HG02571 (cell line): ENCODE results near the gene TMTC1.
"Not testable (repeated sequence)": the region's sequence is repeated elsewhere in the genome, so short reads cannot be mapped to it uniquely, and the experiment has no call there.

Experiments used
- ATAC-seq: cut with Tn5 transposase; IDR thresholded peaks from one replicate; pipeline ENCODE4 v1.9.1; 2021; ENCODE audit warnings: mild to moderate bottlenecking, moderate library complexity; ENCODE audit not compliant: unreplicated experiment

The TMTC1 gene

GRCh38 chr12:29673346-29673745, 110.4 kb downstream of the TMTC1 start:
- no peak for ATAC-seq

- ATAC-seq = no peak
Observed at GRCh38 chr12:29672580-29672979, 111.2 kb downstream of the TMTC1 start.

DNA sequence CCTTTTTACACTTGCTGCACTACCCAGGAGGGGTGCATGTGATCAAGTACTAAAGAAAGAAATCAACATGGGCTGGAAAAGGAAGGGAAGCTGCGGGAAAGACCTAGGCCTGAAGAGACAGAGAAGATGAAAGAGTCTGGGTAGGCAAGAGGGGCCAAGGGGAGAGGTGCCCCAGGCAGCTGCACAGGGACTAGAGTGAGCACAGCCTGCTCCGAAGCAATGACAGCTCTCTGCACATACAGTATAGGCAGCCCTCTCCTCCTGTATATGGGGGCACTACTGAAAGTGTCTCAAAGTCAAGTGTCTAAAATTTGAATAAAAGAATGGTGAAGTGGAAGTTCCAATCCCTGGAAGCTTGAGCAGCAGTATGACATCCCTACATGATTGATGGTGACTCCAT, 112.0 kb downstream of the TMTC1 start:
- ATAC-seq = no peak

GRCh38 chr12:29667011-29667410, 116.7 kb downstream of the TMTC1 start:
- no peak for ATAC-seq

DNA sequence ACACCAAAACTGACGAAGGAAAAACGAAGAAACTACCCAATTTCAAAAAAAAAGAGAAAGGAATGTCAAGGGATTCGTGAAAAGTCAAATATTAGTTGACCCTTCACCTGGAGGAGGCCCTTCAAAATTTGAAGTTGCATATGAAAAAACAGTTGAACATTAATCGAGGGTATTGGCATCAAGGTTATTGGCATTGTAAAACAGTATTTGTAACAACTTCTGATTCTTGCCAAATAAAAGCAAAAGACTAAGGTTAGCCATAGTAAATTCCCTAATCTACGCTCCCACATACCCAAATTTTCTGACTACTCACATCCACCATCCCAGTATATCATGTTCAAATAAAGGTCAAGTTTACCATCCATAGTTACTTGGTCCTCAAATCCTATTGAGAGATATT, 118.6 kb downstream of the TMTC1 start:
- no peak for ATAC-seq

DNA sequence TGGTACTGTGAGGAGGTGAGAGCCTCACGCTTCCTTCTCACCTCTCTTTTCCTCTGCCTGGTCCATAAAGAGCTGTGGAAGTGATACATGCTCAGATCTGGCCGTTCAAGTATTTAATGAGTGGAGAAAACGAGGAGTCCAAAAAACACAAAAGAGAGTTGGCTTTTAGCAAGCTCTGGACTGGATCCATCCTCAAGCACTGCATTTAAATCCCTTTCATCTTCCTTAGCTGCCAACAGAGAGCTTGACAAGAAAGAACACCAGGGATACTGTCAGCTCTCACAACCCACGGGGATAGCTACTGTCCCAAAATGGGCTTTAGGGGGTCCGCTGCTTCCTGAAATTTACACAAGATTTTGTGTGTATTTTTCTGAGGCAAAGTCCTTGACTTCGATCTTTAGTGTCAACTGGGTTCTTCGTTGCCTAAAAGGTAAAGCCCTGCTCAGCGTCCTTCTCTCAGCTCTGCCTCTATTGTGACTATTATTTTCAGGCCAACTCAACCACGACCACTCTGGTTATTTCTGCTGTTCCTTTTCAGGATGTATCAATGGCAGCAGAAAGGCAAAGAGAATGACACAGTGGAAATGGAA, 120.9 kb downstream of the TMTC1 start:
- no peak for ATAC-seq

GRCh38 chr12:29660847-29661246, 122.9 kb downstream of the TMTC1 start:
- ATAC-seq = no peak

DNA sequence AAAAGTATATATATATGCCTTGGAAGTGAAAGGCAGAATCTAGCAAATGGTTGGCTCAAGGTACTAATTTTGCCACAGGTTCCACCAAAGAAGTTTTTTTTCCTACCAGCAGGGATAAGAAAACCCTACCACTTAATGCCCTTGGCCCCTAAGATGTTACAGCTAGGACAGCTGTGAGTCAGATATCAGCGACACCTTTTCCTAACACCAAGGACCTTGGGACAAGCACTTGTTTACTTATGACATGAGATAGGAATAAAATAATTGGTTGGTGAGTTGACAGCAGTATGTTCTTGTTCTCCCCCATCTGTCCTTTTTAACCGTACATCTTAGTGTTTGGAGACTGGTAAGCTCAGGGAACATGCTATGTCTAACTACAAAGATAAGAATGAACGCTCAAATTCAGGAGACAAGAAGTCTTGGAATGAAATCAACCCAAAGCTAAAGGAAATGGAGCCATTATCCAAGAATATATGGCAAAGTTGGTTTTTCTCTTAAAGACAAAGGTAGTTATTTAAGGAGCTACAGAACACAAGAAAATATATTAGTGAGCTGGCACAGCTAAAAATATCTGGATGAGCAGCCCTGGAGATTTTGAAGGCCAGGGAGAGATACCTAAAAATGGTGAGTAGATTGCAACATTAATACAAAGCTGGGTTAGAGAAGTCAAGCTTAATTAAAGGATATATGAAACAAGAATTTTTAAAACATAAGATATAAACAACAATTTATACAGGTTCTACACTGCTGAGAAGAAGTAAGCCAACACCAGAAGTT, 126.8 kb downstream of the TMTC1 start:
- ATAC-seq = no peak

GRCh38 chr12:29655861-29656260, 127.9 kb downstream of the TMTC1 start:
- ATAC-seq = no peak

DNA sequence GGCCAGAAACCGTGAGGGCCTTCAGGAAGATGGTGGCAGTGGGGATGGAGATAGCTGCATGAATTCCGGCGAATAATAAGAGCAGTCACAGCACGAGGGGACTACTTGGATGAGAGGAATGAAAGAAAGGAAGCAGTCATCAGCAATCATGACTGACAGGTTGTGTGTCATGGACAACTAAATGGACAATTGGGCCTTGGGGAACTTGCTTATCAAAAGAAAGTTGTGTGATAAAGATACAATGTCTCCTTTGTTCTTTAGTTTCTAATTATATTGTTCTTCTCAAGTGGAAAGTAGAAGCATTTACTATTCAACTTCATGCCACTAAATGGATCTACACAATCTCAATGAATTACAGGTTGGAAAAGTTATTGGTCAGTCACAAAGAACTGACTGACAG, 130.5 kb downstream of the TMTC1 start:
- ATAC-seq = no peak

DNA sequence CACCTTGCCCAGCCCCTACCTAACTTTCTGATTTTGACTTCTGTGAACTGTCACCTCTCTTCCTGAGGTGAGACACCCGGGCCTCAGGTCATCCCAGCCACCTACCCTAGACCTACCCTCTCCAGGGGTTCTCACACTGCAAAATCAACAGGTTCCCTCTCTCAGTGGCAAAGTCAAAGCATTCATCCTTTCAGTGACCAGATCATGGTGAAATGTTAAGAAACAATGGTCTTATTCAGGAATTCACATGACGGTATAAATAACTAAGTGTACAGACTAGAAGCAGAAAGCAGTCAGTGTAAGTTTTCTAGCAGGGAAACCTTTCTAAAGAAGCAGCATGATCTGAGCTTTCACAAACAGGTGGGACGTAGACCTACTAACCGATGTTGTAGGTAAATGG, 133.4 kb downstream of the TMTC1 start:
- no peak for ATAC-seq

DNA sequence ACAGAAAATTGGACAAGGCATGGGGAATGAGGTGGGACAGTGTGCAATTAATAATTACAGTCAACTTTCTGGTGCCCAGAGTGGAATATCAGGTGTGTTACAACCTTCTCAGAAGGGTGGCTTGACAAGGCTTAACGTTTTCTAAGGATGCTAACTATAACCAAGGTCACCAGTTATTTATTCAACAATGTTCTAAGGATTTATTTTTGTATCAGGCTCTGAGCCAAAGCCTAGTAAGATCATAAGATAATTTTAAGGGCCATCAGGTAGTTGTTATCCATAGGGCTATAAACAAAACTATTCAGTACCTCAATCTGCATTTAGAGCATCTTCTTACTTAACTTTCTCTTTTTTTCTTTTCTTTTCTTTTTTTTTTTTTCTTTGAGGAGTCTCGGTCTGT, 134.0 kb downstream of the TMTC1 start:
- ATAC-seq = no peak

GRCh38 chr12:29644536-29645162, 139.1 kb downstream of the TMTC1 start:
- no peak for ATAC-seq

GRCh38 chr12:29640589-29641345, 143.0 kb downstream of the TMTC1 start:
- no peak for ATAC-seq

GRCh38 chr12:29639893-29640495, 143.7 kb downstream of the TMTC1 start:
- no peak for ATAC-seq

DNA sequence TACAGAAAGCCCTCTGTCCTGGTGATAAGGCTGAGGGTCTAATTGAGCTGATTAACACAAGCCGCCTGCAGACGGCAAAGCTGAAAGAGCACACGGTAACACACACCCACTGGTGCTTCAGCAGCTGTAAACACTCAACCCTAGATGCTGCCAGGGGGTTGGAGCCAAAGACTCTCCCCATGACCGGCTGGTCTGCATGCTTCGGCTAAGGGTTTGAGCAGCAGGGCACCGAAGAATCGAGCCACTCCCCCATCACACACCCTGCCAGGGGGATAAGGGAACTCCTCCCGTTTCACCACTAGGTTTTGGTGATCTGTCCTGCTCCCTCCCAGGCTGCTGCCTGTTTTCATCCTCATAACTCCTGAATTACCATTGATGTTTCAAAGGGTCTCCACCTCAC, 145.2 kb downstream of the TMTC1 start:
- no peak for ATAC-seq

GRCh38 chr12:29634057-29634456, 149.7 kb downstream of the TMTC1 start:
- ATAC-seq = no peak

DNA sequence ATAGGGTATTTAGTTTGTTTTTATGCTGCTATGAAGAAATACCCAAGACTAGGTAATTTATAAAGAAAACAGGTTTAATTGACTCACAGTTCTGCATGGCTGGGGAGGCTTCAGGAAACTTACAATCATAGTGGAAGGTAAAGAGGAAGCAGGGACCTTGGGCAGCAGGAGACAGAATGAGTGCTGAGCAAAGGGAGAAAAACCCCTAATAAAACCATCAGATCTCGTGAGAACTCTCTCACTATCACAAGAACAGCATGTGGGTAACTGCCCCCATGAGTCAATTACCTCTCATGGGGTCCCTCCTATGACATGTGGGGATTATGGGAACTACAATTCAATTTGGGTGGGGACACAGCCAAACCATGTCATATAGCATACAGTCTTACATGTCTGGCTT, 153.6 kb downstream of the TMTC1 start:
- not testable (repeated sequence) for ATAC-seq

- no peak for ATAC-seq
Observed at GRCh38 chr12:29627221-29627620, 156.5 kb downstream of the TMTC1 start.

- ATAC-seq = no peak
Observed at GRCh38 chr12:29625359-29625953, 158.3 kb downstream of the TMTC1 start.

- no peak for ATAC-seq
Observed at GRCh38 chr12:29622251-29622650, 161.5 kb downstream of the TMTC1 start.
